Activated CD4-positive, alpha-beta T cell treated with anti-CD3 and anti-CD28 coated beads for 1 hour (primary cell): ENCODE measurements around the gene ITM2B.
"Not testable (repeated sequence)": the region's sequence is repeated elsewhere in the genome, so short reads cannot be mapped to it uniquely, and the experiment has no call there.

Experiments used
- DNase-seq: peaks from one replicate; pipeline ENCODE4 v3.0.0-alpha.2; 2020

ITM2B gene

GRCh38 chr13:48233046-48233888 is at the start of gene ITM2B:
ITM2B (plus strand) TSS chr13:48233206; CDS start chr13:48233361, 155 bp downstream.
- peak; percentile 50 for DNase-seq

DNA sequence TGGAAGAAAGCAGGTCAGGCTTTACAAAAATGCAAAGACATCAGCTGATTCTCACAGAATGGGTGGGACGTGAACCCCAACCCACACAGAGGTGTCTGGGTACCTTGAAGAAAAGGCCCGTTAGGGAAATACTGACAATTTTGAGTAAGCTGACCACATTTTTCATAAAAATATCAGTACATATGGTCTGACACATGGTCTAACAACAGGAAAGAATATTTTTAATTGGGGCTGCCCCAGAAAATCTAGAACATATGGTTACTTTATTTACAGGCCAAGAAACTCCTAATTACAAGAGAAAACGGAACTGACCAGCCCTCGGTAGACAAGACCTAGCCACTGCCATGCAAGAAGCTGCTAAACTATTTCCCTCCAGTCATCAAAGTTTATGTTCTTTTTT is 48.7 kb upstream of the ITM2B start:
- no peak for DNase-seq

DNA sequence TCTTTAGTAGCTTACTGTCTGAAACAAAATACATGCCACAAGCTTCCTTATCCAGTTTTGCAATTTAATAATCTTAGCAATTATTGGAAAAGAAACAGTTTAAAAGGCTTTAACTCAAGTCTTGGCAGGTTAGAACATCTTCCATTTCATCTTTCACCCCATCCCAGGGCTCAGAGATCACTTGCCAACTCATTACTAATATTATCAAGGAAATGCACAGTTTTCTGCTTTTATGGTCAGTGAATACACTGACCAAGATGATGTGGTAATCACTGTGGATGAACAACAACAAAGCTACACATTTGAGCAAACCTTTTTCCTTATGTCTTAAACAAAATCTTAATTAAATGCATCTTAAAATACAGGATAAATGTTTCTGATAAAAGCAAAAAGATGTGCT is 48.0 kb upstream of the ITM2B start:
- no peak for DNase-seq

DNA sequence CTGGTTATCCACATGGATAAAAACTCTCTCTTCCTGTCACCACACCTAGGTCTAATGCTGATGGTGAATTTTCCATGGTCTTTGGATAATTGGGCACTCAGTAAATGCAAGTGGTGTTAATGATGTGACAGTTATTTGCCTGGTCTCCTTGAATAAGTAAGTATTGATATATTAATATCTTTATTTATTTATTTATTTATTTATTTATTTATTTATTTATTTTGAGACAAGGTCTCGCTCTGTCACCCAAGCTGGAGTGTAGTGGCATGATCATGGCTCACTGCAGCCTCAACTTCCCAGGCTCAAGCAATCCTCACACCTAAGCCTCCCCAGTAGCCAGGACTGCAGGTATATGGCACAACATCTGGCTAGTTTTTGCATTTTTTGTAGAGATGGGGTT is 46.3 kb upstream of the ITM2B start:
- no peak for DNase-seq

GRCh38 chr13:48188131-48188530 is 44.9 kb upstream of the ITM2B start:
- DNase-seq: no peak

DNA sequence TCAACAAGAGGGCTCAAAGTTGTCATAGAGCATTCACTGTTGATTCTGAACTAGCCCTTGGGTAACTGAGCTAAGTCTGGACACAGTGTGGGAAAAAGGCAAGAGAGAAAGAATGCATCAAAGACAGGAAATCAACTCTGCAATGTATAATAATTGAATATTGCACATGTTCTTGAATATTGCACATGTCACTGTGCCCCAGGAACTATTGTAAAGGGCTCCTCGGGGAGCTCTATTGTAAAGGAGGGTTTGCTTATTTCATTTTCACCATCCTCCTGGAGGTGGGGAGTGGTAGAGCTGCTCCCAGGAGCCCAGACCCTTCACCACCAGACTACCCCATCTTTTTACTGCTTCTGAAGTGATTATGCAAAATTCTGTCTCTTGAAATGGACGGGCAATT is 44.4 kb upstream of the ITM2B start:
- no peak for DNase-seq

- no peak for DNase-seq
Observed at GRCh38 chr13:48189171-48189570, 43.8 kb upstream of the ITM2B start.

DNA sequence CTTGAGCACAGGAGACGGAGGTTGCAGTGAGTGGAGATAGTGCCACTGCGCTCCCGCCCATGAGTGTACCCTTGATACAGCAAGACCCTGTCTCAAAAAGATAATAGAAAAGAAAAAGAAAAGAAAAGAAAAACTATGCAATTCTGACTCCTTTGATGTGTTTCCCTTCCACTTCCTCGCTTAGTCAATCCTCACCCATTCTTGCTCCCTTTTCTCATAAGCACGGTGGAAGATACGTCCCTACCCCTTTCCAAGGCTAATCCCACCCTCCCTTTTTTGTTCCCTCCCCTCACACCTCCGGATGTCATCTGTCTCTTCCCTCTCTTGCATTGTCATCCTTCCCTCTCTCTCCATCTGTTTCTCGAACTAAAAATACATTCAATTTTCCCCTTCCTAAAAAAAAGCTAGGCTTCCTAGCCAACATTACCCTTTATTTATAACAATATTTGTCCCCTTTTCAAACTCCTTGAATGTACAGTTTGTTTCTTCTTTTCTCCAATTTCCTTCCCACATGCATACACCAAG is 40.5 kb upstream of the ITM2B start:
- DNase-seq: no peak

DNA sequence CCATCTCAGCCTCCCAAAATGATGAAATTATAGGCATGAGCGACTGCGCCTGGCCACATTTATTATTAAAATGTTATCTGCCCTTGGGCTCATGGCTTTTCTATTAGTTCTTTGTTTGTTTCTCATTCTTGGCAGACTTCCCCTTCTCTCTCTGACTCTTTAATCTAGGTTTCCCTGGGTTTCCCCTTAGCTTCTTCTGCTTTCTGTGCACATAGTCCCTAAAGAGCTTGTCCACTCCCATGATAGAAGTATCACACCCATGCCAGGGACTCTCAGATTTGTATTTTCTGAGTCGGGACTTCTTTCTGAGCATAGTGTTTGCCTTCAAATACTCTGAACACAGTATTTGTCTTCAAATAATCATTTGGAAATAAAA is 38.6 kb upstream of the ITM2B start:
- no peak for DNase-seq

- DNase-seq: no peak
Observed at GRCh38 chr13:48199404-48199946, 33.5 kb upstream of the ITM2B start.

DNA sequence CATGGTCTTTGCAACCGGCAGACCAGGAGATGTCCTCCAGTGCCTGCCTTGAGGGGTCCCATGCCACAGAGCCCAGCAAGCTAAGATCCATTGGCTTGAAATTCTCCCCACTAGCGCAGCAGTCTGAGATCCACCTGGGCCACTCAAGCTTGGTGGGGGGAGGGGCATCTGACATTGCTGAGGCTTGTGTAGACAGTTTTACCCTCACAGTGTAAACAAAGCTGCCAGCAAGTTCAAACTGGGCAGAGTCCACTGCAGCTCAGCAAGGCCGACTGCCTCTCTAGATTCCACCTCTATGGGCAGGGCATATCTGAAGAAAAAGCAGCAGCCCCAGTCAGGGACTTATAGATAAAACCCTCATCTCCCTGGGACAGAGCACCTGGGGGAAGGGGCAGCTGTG is 32.0 kb upstream of the ITM2B start:
- no peak for DNase-seq

DNA sequence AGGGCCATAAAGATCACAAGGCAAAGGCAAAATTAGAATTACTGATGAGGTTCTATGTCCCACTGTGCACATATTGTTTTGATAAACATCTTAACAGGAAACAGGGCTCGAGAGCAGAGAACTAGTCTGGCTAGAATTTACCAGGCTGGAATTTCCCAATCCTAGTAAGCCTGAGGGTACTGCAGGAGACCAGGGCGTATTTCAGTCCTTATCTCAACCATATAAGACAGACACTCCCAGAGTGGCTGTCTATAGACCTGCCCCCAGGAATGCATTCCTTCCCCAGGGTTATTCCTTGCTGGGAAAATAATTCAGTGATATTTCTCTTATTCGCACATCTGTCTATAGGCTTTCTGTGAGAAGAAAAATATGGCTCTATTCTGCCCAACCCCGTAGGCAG is 25.8 kb upstream of the ITM2B start:
- not testable (repeated sequence) for DNase-seq

GRCh38 chr13:48210178-48210577 is 22.8 kb upstream of the ITM2B start:
- DNase-seq: no peak

DNA sequence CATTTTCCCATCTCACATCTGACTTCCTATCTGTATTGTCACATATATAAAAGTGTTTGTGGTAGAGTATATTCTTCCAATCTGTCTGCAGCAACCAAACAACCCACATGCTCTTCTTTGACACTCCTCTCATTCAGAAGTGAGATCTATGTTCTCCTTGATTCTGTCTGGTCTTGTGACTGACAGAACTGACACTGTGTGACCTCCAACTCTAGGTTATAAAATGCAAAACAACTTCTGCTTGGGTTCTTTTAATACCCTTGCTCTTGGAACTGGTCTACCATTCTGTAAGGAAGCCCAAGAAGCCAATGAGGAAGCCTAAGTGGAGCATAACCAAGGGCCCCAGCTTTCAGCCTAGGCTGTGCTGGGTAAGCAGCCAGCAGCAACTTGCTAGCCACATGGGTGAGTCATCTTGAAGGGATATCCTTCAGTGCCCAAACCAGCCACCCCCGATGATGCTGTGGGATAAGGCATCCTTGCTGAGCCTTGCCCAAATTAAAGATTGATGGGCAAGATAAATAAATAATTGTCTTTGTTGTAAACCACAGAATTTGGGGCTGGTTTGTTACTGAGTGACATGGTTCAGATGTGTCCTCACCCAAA is 18.4 kb upstream of the ITM2B start:
- DNase-seq: no peak

GRCh38 chr13:48215511-48216203 is 17.3 kb upstream of the ITM2B start:
- not testable (repeated sequence) for DNase-seq

GRCh38 chr13:48216204-48216711 is 16.7 kb upstream of the ITM2B start:
- no peak for DNase-seq

- no peak for DNase-seq
Observed at GRCh38 chr13:48220592-48220980, 12.4 kb upstream of the ITM2B start.

DNA sequence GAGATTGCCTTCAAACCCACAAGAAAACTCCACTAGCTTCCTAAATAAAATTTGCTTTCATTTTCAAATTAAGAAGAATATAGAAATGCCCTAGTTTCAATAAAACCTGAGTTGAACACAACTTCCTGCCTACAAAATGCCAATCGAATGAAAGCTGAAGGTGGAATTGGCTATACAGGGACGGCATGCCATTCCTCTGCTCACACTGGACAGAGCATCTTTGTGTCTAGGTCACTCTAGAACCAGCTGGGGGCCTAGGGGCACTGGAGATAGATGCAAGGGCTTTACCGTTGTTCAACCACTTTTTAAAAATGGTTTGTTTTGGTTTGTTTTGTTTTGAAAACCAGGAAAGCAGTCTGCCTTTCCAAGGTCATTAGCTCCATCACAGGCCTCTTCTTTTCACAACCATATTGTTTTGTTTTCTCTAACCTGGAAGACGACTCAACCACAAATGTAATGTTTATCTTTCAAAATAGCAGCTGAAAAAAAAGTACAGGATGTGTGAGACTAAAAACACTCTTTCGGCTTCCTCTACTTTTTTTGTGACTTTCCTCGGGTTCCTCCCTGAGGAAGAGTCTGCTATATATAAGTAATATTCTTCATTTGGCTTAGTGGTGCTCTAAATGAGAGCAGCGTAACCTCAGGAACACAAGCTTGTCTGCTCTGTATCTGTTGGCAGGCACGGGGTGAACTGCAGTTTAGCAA is 11.9 kb upstream of the ITM2B start:
- DNase-seq: no peak

- DNase-seq: no peak
Observed at GRCh38 chr13:48221686-48222187, 11.3 kb upstream of the ITM2B start.

DNA sequence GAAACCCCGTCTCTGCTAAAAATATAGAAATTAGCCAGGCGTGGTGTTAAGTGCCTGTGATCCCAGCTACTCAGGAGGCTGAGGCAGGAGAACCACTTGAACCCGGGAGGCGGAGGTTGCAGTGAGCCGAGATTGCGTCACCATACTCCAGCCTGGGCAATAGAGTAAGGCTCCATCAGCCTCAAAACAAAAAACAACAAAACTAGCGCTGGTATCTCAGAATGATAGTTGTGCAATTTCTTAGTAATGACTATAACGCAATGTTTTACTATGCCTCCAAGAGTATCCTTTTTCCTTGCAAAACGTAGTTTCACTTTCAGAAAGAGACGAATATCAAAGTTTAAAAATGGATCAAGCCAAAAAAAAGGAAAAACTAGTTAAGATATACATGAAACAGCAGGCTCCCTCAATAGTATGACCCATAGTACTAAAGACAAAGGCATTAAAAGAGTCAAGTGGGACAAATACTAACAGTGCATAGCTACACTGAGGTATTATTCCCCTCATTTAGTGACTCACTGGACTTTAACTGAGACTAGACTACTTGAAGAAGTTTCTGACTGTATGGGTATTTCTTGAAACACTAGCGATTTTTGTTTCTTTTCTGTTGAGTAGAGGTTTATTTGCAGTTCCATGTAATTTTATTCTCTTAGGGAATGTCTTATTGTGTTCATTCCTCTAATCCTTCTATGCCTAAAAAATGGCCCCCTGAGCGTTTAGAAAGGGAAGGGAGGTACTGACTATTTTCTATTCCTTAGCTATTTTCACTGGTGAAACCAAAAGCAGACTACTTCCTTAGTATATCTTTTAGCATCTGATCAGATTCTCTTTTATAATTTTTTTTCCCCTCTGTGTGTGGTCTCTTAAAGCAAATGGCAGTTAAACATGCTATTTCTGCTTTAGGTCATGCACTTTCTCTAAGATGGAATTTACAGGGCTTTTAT is 10.4 kb upstream of the ITM2B start:
- no peak for DNase-seq

- no peak for DNase-seq
Observed at GRCh38 chr13:48224701-48225100, 8.3 kb upstream of the ITM2B start.
